ENCODE data around the gene AGMO.

- TF ChIP-seq POLR2A (IDR thresholded peaks at IDR 0.05): no peak
- no peak for TF ChIP-seq POLR2AphosphoS5 (IDR thresholded peaks at IDR 0.05)
- TF ChIP-seq, protein P1, sequence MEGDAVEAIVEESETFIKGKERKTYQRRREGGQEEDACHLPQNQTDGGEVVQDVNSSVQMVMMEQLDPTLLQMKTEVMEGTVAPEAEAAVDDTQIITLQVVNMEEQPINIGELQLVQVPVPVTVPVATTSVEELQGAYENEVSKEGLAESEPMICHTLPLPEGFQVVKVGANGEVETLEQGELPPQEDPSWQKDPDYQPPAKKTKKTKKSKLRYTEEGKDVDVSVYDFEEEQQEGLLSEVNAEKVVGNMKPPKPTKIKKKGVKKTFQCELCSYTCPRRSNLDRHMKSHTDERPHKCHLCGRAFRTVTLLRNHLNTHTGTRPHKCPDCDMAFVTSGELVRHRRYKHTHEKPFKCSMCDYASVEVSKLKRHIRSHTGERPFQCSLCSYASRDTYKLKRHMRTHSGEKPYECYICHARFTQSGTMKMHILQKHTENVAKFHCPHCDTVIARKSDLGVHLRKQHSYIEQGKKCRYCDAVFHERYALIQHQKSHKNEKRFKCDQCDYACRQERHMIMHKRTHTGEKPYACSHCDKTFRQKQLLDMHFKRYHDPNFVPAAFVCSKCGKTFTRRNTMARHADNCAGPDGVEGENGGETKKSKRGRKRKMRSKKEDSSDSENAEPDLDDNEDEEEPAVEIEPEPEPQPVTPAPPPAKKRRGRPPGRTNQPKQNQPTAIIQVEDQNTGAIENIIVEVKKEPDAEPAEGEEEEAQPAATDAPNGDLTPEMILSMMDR (IDR thresholded peaks at IDR 0.05): no peak
These were observed 45.9 kb upstream of the AGMO start for GRCh38 chr7:15607529-15608210.

All from prostate gland (tissue), 2 donors.